PC-3 (cell line): ENCODE results near the gene PPP2R5E. TPM values are rescaled to one million over a fixed set of nuclear protein-coding genes. Genes with fewer than 3 reads are reported as not detected.

ENCODE experiments used
- ATAC-seq: fragments of 200-7000 bp; cut with Tn5 transposase; 2 replicates; pipeline ENCODE4 v1.9.1; 2020; ENCODE audit warnings: mild to moderate bottlenecking, moderate library complexity
- BruUV-seq: library from RNA; stranded (reverse); fragments of 400-500 nt; replicated peaks from 2 replicates; lab custom pipeline; 2021; lab: Mats Ljungman, UMichigan
- CTCF ChIA-PET: fragments of 300-600 bp; sonication (Branson Sonifier 250); formaldehyde crosslinking; loops from one replicate; lab custom pipeline; 2022; ENCODE audit warnings: antibody characterized with exemption; lab: Charles Lee
- POLR2A ChIA-PET: fragments of 300-600 bp; sonication (Branson Sonifier 250); formaldehyde crosslinking; loops from one replicate; lab custom pipeline; 2022; ENCODE audit warnings: antibody characterized with exemption; ENCODE audit not compliant: unreplicated experiment; lab: Charles Lee
- DNase-seq: peaks from one replicate; pipeline ENCODE4 v3.0.0-alpha.2; 2015
- H2AFZ ChIP-seq: fragments of 300-600 bp; sonication (generic); 2 replicates; pipeline ENCODE4 v1.6.0; 2016; ENCODE audit warnings: antibody characterized with exemption, low read length
- H3F3A ChIP-seq: fragments of 300-600 bp; sonication (generic); one replicate; pipeline ENCODE4 v1.6.0; 2017; ENCODE audit warnings: antibody characterized with exemption, low read length, control low read depth, mild to moderate bottlenecking; ENCODE audit not compliant: unreplicated experiment
- H3K27ac ChIP-seq: fragments of 300-600 bp; sonication (generic); 2 replicates; pipeline ENCODE4 v1.5.1; 2016; ENCODE audit warnings: mild to moderate bottlenecking, low read length
- H3K27me3 ChIP-seq: fragments of 300-600 bp; sonication (generic); 2 replicates; pipeline ENCODE4 v1.6.1; 2016; ENCODE audit warnings: low read length, mixed read lengths
- H3K36me3 ChIP-seq: fragments of 300-600 bp; sonication (generic); 2 replicates; pipeline ENCODE4 v1.6.1; 2016; ENCODE audit warnings: low read depth, mixed run types, low read length, mixed read lengths
- H3K4me1 ChIP-seq: fragments of 300-600 bp; sonication (generic); 2 replicates; pipeline ENCODE4 v1.5.1; 2016; ENCODE audit warnings: low read length; ENCODE audit not compliant: insufficient read depth
- H3K4me2 ChIP-seq: fragments of 300-600 bp; sonication (generic); 2 replicates; pipeline ENCODE4 v1.6.0; 2016; ENCODE audit warnings: low read length
- H3K4me3 ChIP-seq: fragments of 300-600 bp; sonication (generic); 2 replicates; pipeline ENCODE4 v1.5.1; 2016; ENCODE audit warnings: mild to moderate bottlenecking, low read length, mixed read lengths
- H3K79me2 ChIP-seq: fragments of 300-600 bp; sonication (generic); 2 replicates; pipeline ENCODE4 v1.6.1; 2017; ENCODE audit warnings: low read length, mixed read lengths
- H3K9ac ChIP-seq: fragments of 300-600 bp; sonication (generic); 2 replicates; pipeline ENCODE4 v1.6.0; 2016; ENCODE audit warnings: mild to moderate bottlenecking, low read length
- H3K9me2 ChIP-seq: fragments of 300-600 bp; sonication (generic); replicated peaks from 2 replicates; pipeline ENCODE4 v1.6.1; 2016; ENCODE audit warnings: mixed run types, low read length, mixed read lengths
- H3K9me3 ChIP-seq: fragments of 300-600 bp; sonication (generic); 2 replicates; pipeline ENCODE4 v1.6.1; 2016; ENCODE audit warnings: low read length, mixed read lengths
- H4K20me1 ChIP-seq: fragments of 300-600 bp; sonication (generic); 2 replicates; pipeline ENCODE4 v1.6.1; 2016; ENCODE audit warnings: low read length, mixed read lengths
- EZH2 ChIP-seq: fragments of 300-600 bp; sonication (generic); IDR thresholded peaks from one replicate; pipeline ENCODE4 v1.6.1; 2017; ENCODE audit warnings: antibody characterized with exemption, mild to moderate bottlenecking, low read length; ENCODE audit not compliant: unreplicated experiment
- EZH2phosphoT487 ChIP-seq: fragments of 300-600 bp; sonication (generic); IDR thresholded peaks from 2 replicates; pipeline ENCODE4 v1.6.1; 2018; ENCODE audit warnings: mild to moderate bottlenecking, antibody characterized with exemption, low read length, borderline replicate concordance
- intact Hi-C: fragments of 100-400 bp; cut with micrococcal nuclease; formaldehyde crosslinking; loops from 2 replicates; pipeline ENCODE4 v1.9.0; 2023
- total RNA-seq: library from RNA; depleted of rRNA; stranded (reverse); fragments of >200 nt; gene quantifications from 2 replicates; pipeline ENCODE4 v1.2.3, GENCODE V29; 2014
- TF ChIP-seq, protein P1 (sequence below): fragments of 300-600 bp; sonication (generic); conservative IDR thresholded peaks from 2 replicates; pipeline ENCODE4 v1.5.1; 2017; ENCODE audit warnings: antibody characterized with exemption, low read depth, mild to moderate bottlenecking, low read length

Gene PPP2R5E
- total RNA-seq, 1 experiment from 2014 or later: 17.2 TPM

DNA sequence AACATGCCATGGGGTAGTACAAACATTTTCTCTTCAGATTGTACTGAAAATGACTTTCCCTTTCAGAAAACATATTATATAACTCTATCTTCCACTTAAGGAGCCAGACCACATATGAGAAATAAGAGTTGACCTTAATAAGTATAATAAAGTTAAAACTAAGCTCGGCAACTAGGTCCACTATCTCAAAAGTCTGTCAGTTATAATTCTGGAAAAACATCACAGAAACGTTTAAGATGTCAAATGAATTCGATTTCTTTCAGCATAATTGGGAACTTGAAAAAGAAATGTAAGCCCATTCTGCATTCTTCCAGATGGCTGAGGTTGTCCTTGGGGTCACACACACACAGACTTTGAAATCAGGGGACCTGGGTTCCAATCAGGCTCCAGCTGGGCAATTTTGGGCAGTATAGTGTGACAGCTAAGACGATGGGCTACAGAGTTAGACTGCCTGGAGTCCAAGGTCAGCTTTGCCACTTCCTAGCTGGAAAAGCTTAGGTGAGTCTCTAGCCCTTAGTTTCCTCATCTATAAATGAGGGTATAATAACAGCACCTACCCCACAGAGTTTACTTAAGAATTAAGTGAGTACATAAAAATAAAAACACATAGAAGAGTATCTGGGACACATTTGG, 75.6 kb downstream of the PPP2R5E start:
- no TSS peak for BruUV-seq
- Histone ChIP-seq H3F3A (peaks cover 12% of the 10 kb centered on the region), H3K79me2 (peaks cover 81% of the 10 kb centered on the region), H3K4me2 (peak overlapping the region; percentile 21; the same call in 1 of the 2 replicates), H2AFZ (no peak overlapping the region), H3K36me3 (no peaks in the 10 kb centered on the region), H3K4me1 (peaks cover 49% of the 10 kb centered on the region), H3K9ac (no peak overlapping the region), H3K4me3 (no peak overlapping the region), H3K9me2 (no peaks in the 10 kb centered on the region), H4K20me1 (peaks cover 14% of the 10 kb centered on the region), H3K9me3 (no peaks in the 10 kb centered on the region), H3K27me3 (no peaks in the 10 kb centered on the region), H3K27ac (peak overlapping the region; percentile 8; the same call in 1 of the 2 replicates)
- TF ChIP-seq, protein P1, sequence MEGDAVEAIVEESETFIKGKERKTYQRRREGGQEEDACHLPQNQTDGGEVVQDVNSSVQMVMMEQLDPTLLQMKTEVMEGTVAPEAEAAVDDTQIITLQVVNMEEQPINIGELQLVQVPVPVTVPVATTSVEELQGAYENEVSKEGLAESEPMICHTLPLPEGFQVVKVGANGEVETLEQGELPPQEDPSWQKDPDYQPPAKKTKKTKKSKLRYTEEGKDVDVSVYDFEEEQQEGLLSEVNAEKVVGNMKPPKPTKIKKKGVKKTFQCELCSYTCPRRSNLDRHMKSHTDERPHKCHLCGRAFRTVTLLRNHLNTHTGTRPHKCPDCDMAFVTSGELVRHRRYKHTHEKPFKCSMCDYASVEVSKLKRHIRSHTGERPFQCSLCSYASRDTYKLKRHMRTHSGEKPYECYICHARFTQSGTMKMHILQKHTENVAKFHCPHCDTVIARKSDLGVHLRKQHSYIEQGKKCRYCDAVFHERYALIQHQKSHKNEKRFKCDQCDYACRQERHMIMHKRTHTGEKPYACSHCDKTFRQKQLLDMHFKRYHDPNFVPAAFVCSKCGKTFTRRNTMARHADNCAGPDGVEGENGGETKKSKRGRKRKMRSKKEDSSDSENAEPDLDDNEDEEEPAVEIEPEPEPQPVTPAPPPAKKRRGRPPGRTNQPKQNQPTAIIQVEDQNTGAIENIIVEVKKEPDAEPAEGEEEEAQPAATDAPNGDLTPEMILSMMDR: no peak
- TF ChIP-seq EZH2 (no peak), EZH2phosphoT487 (no peak)
- intact Hi-C loops: no loop called here
- DNase-seq (no peak), ATAC-seq (no peak)
- CTCF ChIA-PET: no interaction called here
- POLR2A ChIA-PET: no interaction called here

DNA sequence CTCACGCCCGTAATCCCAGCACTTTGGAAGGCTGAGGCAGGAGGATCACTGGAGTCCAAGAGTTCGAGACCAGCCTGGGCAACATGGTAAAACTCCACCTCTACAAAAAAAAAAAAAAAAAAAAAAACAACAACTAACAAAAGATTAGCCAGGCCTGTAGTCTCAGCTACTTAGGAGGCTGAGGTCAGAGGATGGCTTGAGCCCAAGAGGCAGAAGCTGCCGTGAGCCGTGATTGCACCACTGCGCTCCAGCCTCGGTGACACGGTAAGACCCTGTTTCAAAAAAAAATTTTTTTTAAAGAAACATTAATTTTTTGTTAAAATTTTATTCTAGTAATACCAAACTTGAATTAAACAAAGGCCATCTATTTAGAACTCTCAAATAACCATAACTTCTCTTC, 77.8 kb downstream of the PPP2R5E start:
- Histone ChIP-seq H3K79me2 (peaks cover 83% of the 10 kb centered on the region), H3K27ac (no peak overlapping the region), H3K4me3 (no peak overlapping the region), H2AFZ (no peak overlapping the region), H3K9me2 (no peaks in the 10 kb centered on the region), H3F3A (no peaks in the 10 kb centered on the region), H3K27me3 (no peaks in the 10 kb centered on the region), H4K20me1 (peaks cover 10% of the 10 kb centered on the region), H3K9me3 (no peaks in the 10 kb centered on the region), H3K9ac (no peak overlapping the region), H3K36me3 (no peaks in the 10 kb centered on the region), H3K4me1 (peaks cover 29% of the 10 kb centered on the region), H3K4me2 (no peak overlapping the region)
- ChIA-PET POLR2A (no interaction called here), CTCF (no interaction called here)
- ATAC-seq (no peak), DNase-seq (no peak)
- BruUV-seq: no TSS peak
- intact Hi-C loops: no loop called here
- TF ChIP-seq EZH2: no peak
- TF ChIP-seq EZH2phosphoT487: no peak
- TF ChIP-seq, protein P1: no peak

DNA sequence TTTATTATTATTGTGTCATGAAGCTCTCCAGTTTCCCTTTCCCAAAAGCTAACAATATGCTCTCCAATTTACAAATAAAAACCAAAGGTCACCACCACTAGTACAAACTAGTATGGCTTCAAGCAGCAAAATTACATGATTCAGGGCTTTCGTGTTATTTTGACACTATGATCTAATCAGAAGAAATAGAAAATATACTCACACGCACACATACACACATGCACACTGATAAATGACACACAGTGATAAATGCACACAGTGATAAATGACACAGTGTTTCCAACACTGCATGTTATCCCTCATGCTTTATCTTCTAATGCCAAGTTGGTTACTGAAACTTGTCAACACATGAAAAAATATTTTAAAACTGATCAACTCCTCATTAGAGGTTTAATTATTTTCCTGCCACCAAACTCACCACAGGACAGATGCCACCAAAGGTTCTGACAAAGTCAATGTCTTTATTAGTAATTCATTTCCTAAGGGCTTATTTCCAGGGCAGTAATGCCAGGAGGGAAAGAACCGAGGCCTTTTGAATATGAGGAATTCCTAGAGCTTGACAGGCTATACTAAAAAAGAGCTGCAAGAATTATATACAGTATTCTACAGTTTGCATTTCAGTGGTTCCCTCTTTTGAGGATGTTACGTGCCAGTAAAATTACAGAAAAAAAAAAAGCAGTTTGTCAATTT, 82.4 kb downstream of the PPP2R5E start:
- Histone ChIP-seq H3K79me2 (peaks cover 81% of the 10 kb centered on the region), H3K36me3 (no peaks in the 10 kb centered on the region), H3K9ac (no peak overlapping the region), H2AFZ (no peak overlapping the region), H3K9me2 (no peaks in the 10 kb centered on the region), H3K27ac (no peak overlapping the region), H4K20me1 (peaks cover 6% of the 10 kb centered on the region; the same call in 1 of the 2 replicates), H3K4me3 (no peak overlapping the region), H3K4me2 (no peak overlapping the region), H3K9me3 (no peaks in the 10 kb centered on the region), H3K4me1 (no peaks in the 10 kb centered on the region), H3K27me3 (no peaks in the 10 kb centered on the region), H3F3A (no peaks in the 10 kb centered on the region)
- TF ChIP-seq, protein P1: no peak
- TF ChIP-seq EZH2 (no peak), EZH2phosphoT487 (no peak)
- intact Hi-C loops: no loop called here
- no peak for DNase-seq
- ChIA-PET CTCF (no interaction called here), POLR2A (no interaction called here)
- ATAC-seq: no peak
- BruUV-seq: no TSS peak
